ENCODE data around the gene ZNF423.

GRCh38 chr16:49452578-49452977 is 403.3 kb downstream of the ZNF423 start:
- TF ChIP-seq CTCF (IDR thresholded peaks at IDR 0.05; ENCODE audit: low read length) (no peak), EZH2 (optimal IDR thresholded peaks at IDR 0.05; ENCODE audit: low read depth, low read length) (no peak), EZH2phosphoT487 (IDR thresholded peaks at IDR 0.05; ENCODE audit: low read length) (no peak)

Measured in MM.1S (cell line).